H9 (cell line): ENCODE data around the gene ARHGEF33. TPM values are rescaled to one million over a fixed set of nuclear protein-coding genes. Genes with fewer than 3 reads are reported as not detected.

Experiments
- DNase-seq: peaks from one replicate; pipeline ENCODE4 v3.0.0-alpha.2; 2017
- H2AFZ ChIP-seq: one replicate; pipeline ENCODE4 v1.6.1; 2013; ENCODE audit warnings: mild to moderate bottlenecking, low read length, control low read depth, moderate library complexity
- H2AK5ac ChIP-seq: 2 replicates; pipeline ENCODE4 v1.6.1; 2013; ENCODE audit warnings: low read length, control low read depth, mixed read lengths; ENCODE audit not compliant: insufficient read length
- H2BK120ac ChIP-seq: one replicate; pipeline ENCODE4 v1.6.1; 2013; ENCODE audit warnings: low read depth, mild to moderate bottlenecking, low read length, control low read depth, inconsistent platforms; ENCODE audit not compliant: poor library complexity, severe bottlenecking
- H2BK12ac ChIP-seq: 2 replicates; pipeline ENCODE4 v1.6.1; 2013; ENCODE audit warnings: low read length, control low read depth, mixed read lengths, low read depth; ENCODE audit not compliant: insufficient read length
- H2BK15ac ChIP-seq: 2 replicates; pipeline ENCODE4 v1.6.1; 2013; ENCODE audit warnings: low read depth, low read length, control low read depth
- H2BK20ac ChIP-seq: one replicate; pipeline ENCODE4 v1.6.1; 2013; ENCODE audit warnings: low read depth, mild to moderate bottlenecking, low read length, control low read depth, inconsistent platforms; ENCODE audit not compliant: poor library complexity, severe bottlenecking
- H2BK5ac ChIP-seq: 2 replicates; pipeline ENCODE4 v1.6.1; 2013; ENCODE audit warnings: low read length, control low read depth, mixed read lengths; ENCODE audit not compliant: insufficient read length
- H3K14ac ChIP-seq: 2 replicates; pipeline ENCODE4 v1.6.1; 2013; ENCODE audit warnings: low read length, control low read depth; ENCODE audit not compliant: insufficient read depth
- H3K18ac ChIP-seq: 2 replicates; pipeline ENCODE4 v1.6.1; 2013; ENCODE audit warnings: low read depth, mild to moderate bottlenecking, mixed read lengths, low read length, control low read depth; ENCODE audit not compliant: insufficient read length
- H3K23ac ChIP-seq: 2 replicates; pipeline ENCODE4 v1.6.1; 2013; ENCODE audit warnings: low read length, control low read depth, mixed read lengths, low read depth; ENCODE audit not compliant: insufficient read length
- H3K23me2 ChIP-seq: 2 replicates; pipeline ENCODE4 v1.6.1; 2013; ENCODE audit warnings: low read depth, mild to moderate bottlenecking, mixed read lengths, low read length, control low read depth; ENCODE audit not compliant: insufficient read length, poor library complexity, severe bottlenecking
- H3K27ac ChIP-seq: 2 replicates; pipeline ENCODE4 v1.5.1; 2013; ENCODE audit warnings: low read length, control low read depth, mixed read lengths, low read depth; ENCODE audit not compliant: insufficient read length
- H3K27me3 ChIP-seq: 2 replicates; pipeline ENCODE4 v1.6.1; 2013; ENCODE audit warnings: low read length, control low read depth, inconsistent platforms; ENCODE audit not compliant: insufficient read depth
- H3K4ac ChIP-seq: 2 replicates; pipeline ENCODE4 v1.6.1; 2013; ENCODE audit warnings: low read depth, mild to moderate bottlenecking, control low read depth, inconsistent platforms, low read length, moderate library complexity
- H3K4me1 ChIP-seq: 2 replicates; pipeline ENCODE4 v1.6.1; 2013; ENCODE audit warnings: low read length, control low read depth, inconsistent platforms; ENCODE audit not compliant: insufficient read depth
- H3K4me2 ChIP-seq: 2 replicates; pipeline ENCODE4 v1.6.1; 2013; ENCODE audit warnings: low read length, control low read depth, mixed read lengths; ENCODE audit not compliant: insufficient read length, insufficient read depth
- H3K56ac ChIP-seq: 2 replicates; pipeline ENCODE4 v1.6.1; 2013; ENCODE audit warnings: low read depth, mild to moderate bottlenecking, mixed read lengths, low read length, control low read depth; ENCODE audit not compliant: insufficient read length
- H3K79me1 ChIP-seq: 2 replicates; pipeline ENCODE4 v1.6.1; 2013; ENCODE audit warnings: low read depth, mild to moderate bottlenecking, moderate library complexity, low read length, control low read depth, inconsistent platforms; ENCODE audit not compliant: insufficient read depth, poor library complexity, severe bottlenecking
- H3K79me2 ChIP-seq: 2 replicates; pipeline ENCODE4 v1.6.1; 2013; ENCODE audit warnings: low read length, control low read depth, inconsistent platforms; ENCODE audit not compliant: insufficient read depth
- H3K9ac ChIP-seq: 2 replicates; pipeline ENCODE4 v1.6.1; 2013; ENCODE audit warnings: low read length, control low read depth, mixed read lengths; ENCODE audit not compliant: insufficient read length; ENCODE audit errors: extremely low read depth
- H3K9me3 ChIP-seq: one replicate; pipeline ENCODE4 v1.6.1; 2013; ENCODE audit warnings: low read depth, low read length, inconsistent platforms; ENCODE audit not compliant: control insufficient read depth
- H3T11ph ChIP-seq: one replicate; pipeline ENCODE4 v1.6.1; 2013; ENCODE audit warnings: mild to moderate bottlenecking, low read length, control low read depth, inconsistent platforms
- H4K20me1 ChIP-seq: one replicate; pipeline ENCODE4 v1.6.1; 2013; ENCODE audit not compliant: control insufficient read depth, insufficient read length, insufficient read depth
- H4K5ac ChIP-seq: 2 replicates; pipeline ENCODE4 v1.6.1; 2013; ENCODE audit warnings: low read depth, mild to moderate bottlenecking, mixed read lengths, low read length, control low read depth; ENCODE audit not compliant: insufficient read length
- H4K8ac ChIP-seq: replicated peaks from 2 replicates; pipeline ENCODE4 v1.6.1; 2013; ENCODE audit warnings: low read length, control low read depth, mixed read lengths, low read depth; ENCODE audit not compliant: insufficient read length
- H4K91ac ChIP-seq: 2 replicates; pipeline ENCODE4 v1.6.1; 2013; ENCODE audit warnings: low read depth, mild to moderate bottlenecking, moderate library complexity, mixed read lengths, low read length, control low read depth; ENCODE audit not compliant: insufficient read length
- H3K27ac Mint-ChIP-seq, 3 experiments: 2 replicates in 2 of 3; 3 replicates in 1 of 3; pipeline ENCODE4 v1.8.0; 2020 to 2021; ENCODE audit warnings: mixed read lengths in 3 of 3, mild to moderate bottlenecking in 1 of 3, moderate library complexity in 1 of 3
- H3K27me3 Mint-ChIP-seq: 2 replicates; pipeline ENCODE4 v1.8.0; 2021; ENCODE audit warnings: low read depth, mild to moderate bottlenecking, moderate library complexity, mixed read lengths
- H3K36me3 Mint-ChIP-seq, 3 experiments: 2 replicates in 2 of 3; 3 replicates in 1 of 3; pipeline ENCODE4 v1.8.0; 2020 to 2021; ENCODE audit warnings: low read depth in 3 of 3, mixed read lengths in 3 of 3; ENCODE audit not compliant: insufficient read depth in 1 of 3
- H3K4me1 Mint-ChIP-seq, 2 experiments: 2 replicates each; pipeline ENCODE4 v1.8.0; 2020; ENCODE audit warnings: mixed read lengths in 2 of 2
- H3K4me3 Mint-ChIP-seq, 2 experiments: 2 replicates in 1 of 2; 3 replicates in 1 of 2; pipeline ENCODE4 v1.8.0; 2020 to 2021; ENCODE audit warnings: mild to moderate bottlenecking in 2 of 2, mixed read lengths in 2 of 2, moderate library complexity in 1 of 2
- H3K9me3 Mint-ChIP-seq, 2 experiments: 2 replicates in 1 of 2; 3 replicates in 1 of 2; pipeline ENCODE4 v1.8.0; 2020; ENCODE audit warnings: mild to moderate bottlenecking in 2 of 2, mixed read lengths in 2 of 2, moderate library complexity in 1 of 2
- WGBS: extraction: QIAGEN DNeasy Blood & Tissue Kit; methylation state at CpG from one replicate; pipeline ENCODE4 v1.1.7; 2013; ENCODE audit warnings: missing lambda C conversion rate, low lambda C conversion rate, mixed read lengths; ENCODE audit not compliant: insufficient read length; ENCODE audit errors: extremely low coverage; 5-methylcytosine and 5-hydroxymethylcytosine counted together
- total RNA-seq: library from RNA; stranded (reverse); gene quantifications from 2 replicates; pipeline ENCODE4 v1.2.1, GENCODE V29; 2021
- TF ChIP-seq, protein P1 (sequence below): fragments of 200-600 bp; sonication (generic); conservative IDR thresholded peaks from 3 replicates; pipeline ENCODE4 v1.8.0; 2021; ENCODE audit warnings: antibody characterized with exemption, mild to moderate bottlenecking

ARHGEF33 gene
- total RNA-seq, 1 experiment from 2014 or later, result 0.92 TPM

DNA sequence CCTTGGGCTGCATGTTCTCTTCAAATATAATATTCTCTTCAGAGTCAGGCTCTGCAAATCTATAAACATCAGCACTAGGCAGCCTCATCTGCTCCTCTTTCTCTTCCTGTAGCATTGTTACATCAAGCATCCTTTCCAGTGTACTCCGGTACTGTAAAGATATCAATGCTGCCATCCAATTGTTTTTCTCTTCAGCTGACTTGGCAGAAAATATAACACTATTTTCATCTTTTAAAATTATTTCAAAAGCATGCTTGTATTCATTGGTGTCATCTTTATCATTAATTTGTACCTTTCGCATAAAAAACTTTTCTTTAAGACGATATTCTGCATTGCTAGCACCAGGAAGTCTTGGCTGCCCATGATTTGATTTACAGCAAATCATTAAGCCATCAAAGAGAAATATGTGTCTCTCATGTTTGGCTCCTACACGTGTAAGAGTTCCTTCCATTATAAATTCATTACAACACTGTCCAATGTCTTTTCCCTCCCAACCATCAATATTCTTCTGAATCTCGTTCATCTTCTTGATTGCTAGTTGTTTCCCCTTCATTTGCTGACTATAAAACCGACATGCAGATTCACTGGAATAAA lies 133.1 kb downstream of the ARHGEF33 start:
- Histone ChIP-seq H3K9ac (no peak overlapping the region), H2BK20ac (no peak overlapping the region), H3K4ac (no peak overlapping the region), H3K23me2 (no peaks in the 10 kb centered on the region), H4K8ac (no peak overlapping the region), H3K4me1 (peaks cover 2% of the 10 kb centered on the region; the same call in 1 of the 2 replicates), H3K18ac (no peak overlapping the region), H3K9me3 (no peaks in the 10 kb centered on the region), H3K4me2 (no peak overlapping the region), H3K23ac (no peak overlapping the region), H4K20me1 (no peaks in the 10 kb centered on the region), H3K79me1 (no peaks in the 10 kb centered on the region), H2AK5ac (no peak overlapping the region), H4K91ac (no peak overlapping the region), H2BK5ac (no peak overlapping the region), H3K27ac (no peak overlapping the region), H2BK15ac (no peak overlapping the region), H3K79me2 (no peaks in the 10 kb centered on the region), H2AFZ (no peak overlapping the region), H3T11ph (no peak overlapping the region), H3K14ac (no peak overlapping the region), H2BK12ac (no peak overlapping the region), H2BK120ac (no peak overlapping the region), H3K27me3 (no peaks in the 10 kb centered on the region), H3K56ac (no peak overlapping the region), H4K5ac (no peak overlapping the region)
- no peak for DNase-seq
- Mint-ChIP-seq H3K27ac (peak overlapping the region in 1 of 3 experiments; percentile 33; a peak in 1 of 7 replicates), H3K4me1 (peaks cover 38 to 41% of the 10 kb centered on the region in 2 experiments), H3K4me3 (no peak overlapping the region), H3K36me3 (peaks cover 0 to 9% (median 5%) of the 10 kb centered on the region in 3 experiments; a peak in 4 of 7 replicates), H3K9me3 (no peaks in the 10 kb centered on the region), H3K27me3 (no peaks in the 10 kb centered on the region)
- TF ChIP-seq, protein P1, sequence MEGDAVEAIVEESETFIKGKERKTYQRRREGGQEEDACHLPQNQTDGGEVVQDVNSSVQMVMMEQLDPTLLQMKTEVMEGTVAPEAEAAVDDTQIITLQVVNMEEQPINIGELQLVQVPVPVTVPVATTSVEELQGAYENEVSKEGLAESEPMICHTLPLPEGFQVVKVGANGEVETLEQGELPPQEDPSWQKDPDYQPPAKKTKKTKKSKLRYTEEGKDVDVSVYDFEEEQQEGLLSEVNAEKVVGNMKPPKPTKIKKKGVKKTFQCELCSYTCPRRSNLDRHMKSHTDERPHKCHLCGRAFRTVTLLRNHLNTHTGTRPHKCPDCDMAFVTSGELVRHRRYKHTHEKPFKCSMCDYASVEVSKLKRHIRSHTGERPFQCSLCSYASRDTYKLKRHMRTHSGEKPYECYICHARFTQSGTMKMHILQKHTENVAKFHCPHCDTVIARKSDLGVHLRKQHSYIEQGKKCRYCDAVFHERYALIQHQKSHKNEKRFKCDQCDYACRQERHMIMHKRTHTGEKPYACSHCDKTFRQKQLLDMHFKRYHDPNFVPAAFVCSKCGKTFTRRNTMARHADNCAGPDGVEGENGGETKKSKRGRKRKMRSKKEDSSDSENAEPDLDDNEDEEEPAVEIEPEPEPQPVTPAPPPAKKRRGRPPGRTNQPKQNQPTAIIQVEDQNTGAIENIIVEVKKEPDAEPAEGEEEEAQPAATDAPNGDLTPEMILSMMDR, result no peak
- WGBS, result no CpG with 5 or more reads among the region's 6 CpGs
